Nephron (organoid): ENCODE results near the gene LRIT2.

ENCODE experiments used
- H3K27ac Mint-ChIP-seq, 3 experiments: 2 replicates each; pipeline ENCODE4 v1.8.0; 2020; ENCODE audit warnings: mixed read lengths in 3 of 3, mild to moderate bottlenecking in 2 of 3, moderate library complexity in 1 of 3
- H3K27me3 Mint-ChIP-seq: 2 replicates; pipeline ENCODE4 v1.8.0; 2021; ENCODE audit warnings: low read depth, mild to moderate bottlenecking, moderate library complexity, mixed read lengths
- H3K36me3 Mint-ChIP-seq: 2 replicates; pipeline ENCODE4 v1.8.0; 2020; ENCODE audit warnings: low read depth, mixed read lengths
- H3K4me1 Mint-ChIP-seq: 2 replicates; pipeline ENCODE4 v1.8.0; 2020; ENCODE audit warnings: mixed read lengths
- H3K4me3 Mint-ChIP-seq, 3 experiments: 2 replicates each; pipeline ENCODE4 v1.8.0; 2020; ENCODE audit warnings: mild to moderate bottlenecking in 3 of 3, mixed read lengths in 3 of 3, moderate library complexity in 2 of 3
- H3K9me3 Mint-ChIP-seq: 2 replicates; pipeline ENCODE4 v1.8.0; 2020; ENCODE audit warnings: mixed read lengths
- CTCF ChIP-seq, 3 experiments: fragments of 200-600 bp; sonication (generic); IDR thresholded peaks; one replicate each; pipeline ENCODE4 v1.5.0; 2021; ENCODE audit warnings: antibody characterized with exemption in 3 of 3; ENCODE audit not compliant: unreplicated experiment in 3 of 3

LRIT2 gene

GRCh38 chr10:84225427-84226173, at the start of gene LRIT2:
Gene LRIT2 (minus strand): TSS chr10:84225544. CDS start chr10:84225520, 24 bp downstream.
- TF ChIP-seq CTCF (IDR thresholded peaks at IDR 0.05; ENCODE audit: unreplicated experiment in 3 of 3) = no peak
- Mint-ChIP-seq H3K27me3 (peaks cover 23% of the 10 kb centered on the region), H3K36me3 (no peaks in the 10 kb centered on the region), H3K27ac (no peak within 1 kb of the TSS), H3K4me1 (no peaks in the 10 kb centered on the region), H3K4me3 (no peak within 1 kb of the TSS), H3K9me3 (no peaks in the 10 kb centered on the region)

GRCh38 chr10:84270708-84271107, 45.4 kb upstream of the LRIT2 start:
- TF ChIP-seq CTCF (IDR thresholded peaks at IDR 0.05; ENCODE audit: unreplicated experiment in 3 of 3) = no peak
- H3K27ac Mint-ChIP-seq = no peak overlapping the region
- H3K27me3 Mint-ChIP-seq = peaks cover 12% of the 10 kb centered on the region
- H3K4me3 Mint-ChIP-seq = no peak overlapping the region
- H3K9me3 Mint-ChIP-seq = no peaks in the 10 kb centered on the region
- H3K4me1 Mint-ChIP-seq = peaks cover 4% of the 10 kb centered on the region
- H3K36me3 Mint-ChIP-seq = no peaks in the 10 kb centered on the region

GRCh38 chr10:84269773-84270172, 44.4 kb upstream of the LRIT2 start:
- Mint-ChIP-seq H3K36me3 (no peaks in the 10 kb centered on the region), H3K4me3 (no peak overlapping the region), H3K27ac (no peak overlapping the region), H3K9me3 (no peaks in the 10 kb centered on the region), H3K4me1 (peaks cover 9% of the 10 kb centered on the region), H3K27me3 (peaks cover 16% of the 10 kb centered on the region)
- TF ChIP-seq CTCF (IDR thresholded peaks at IDR 0.05; ENCODE audit: unreplicated experiment in 3 of 3) = no peak

- H3K27me3 Mint-ChIP-seq = peaks cover 19% of the 10 kb centered on the region
- no peak for TF ChIP-seq CTCF (IDR thresholded peaks at IDR 0.05; ENCODE audit: unreplicated experiment in 3 of 3)
- H3K4me1 Mint-ChIP-seq = peaks cover 9% of the 10 kb centered on the region
- H3K4me3 Mint-ChIP-seq = no peak overlapping the region
- no peaks in the 10 kb centered on the region for H3K9me3 Mint-ChIP-seq
- no peak overlapping the region for H3K27ac Mint-ChIP-seq
- no peaks in the 10 kb centered on the region for H3K36me3 Mint-ChIP-seq
These were observed 43.8 kb upstream of the LRIT2 start for GRCh38 chr10:84269162-84269561.

GRCh38 chr10:84267503-84268126, 42.3 kb upstream of the LRIT2 start:
- Mint-ChIP-seq H3K36me3 (no peaks in the 10 kb centered on the region), H3K4me1 (peaks cover 9% of the 10 kb centered on the region), H3K27ac (no peak overlapping the region), H3K27me3 (peaks cover 31% of the 10 kb centered on the region), H3K9me3 (no peaks in the 10 kb centered on the region), H3K4me3 (no peak overlapping the region)
- no peak for TF ChIP-seq CTCF (IDR thresholded peaks at IDR 0.05; ENCODE audit: unreplicated experiment in 3 of 3)
